DND-41 (cell line): ENCODE measurements around the gene ITGB2.

Experiments used
- ATAC-seq: fragments of 200-7000 bp; cut with Tn5 transposase; 3 replicates; pipeline ENCODE4 v1.9.1; 2021; ENCODE audit warnings: low read depth; ENCODE audit not compliant: insufficient read depth
- DNase-seq: peaks from one replicate; pipeline ENCODE4 v3.0.0-alpha.2; 2020
- H2AFZ ChIP-seq: 2 replicates; pipeline ENCODE4 v1.6.0; 2012; ENCODE audit warnings: low read depth, low read length
- H3K27ac ChIP-seq: 2 replicates; pipeline ENCODE4 v1.5.1; 2012; ENCODE audit warnings: low read length, inconsistent platforms
- H3K27me3 ChIP-seq: fragments of 200-600 bp; sonication (generic); 2 replicates; pipeline ENCODE4 v1.6.0; 2012; ENCODE audit warnings: low read length, mild to moderate bottlenecking, inconsistent platforms; ENCODE audit not compliant: insufficient read depth, poor library complexity
- H3K36me3 ChIP-seq: 2 replicates; pipeline ENCODE4 v1.5.1; 2012; ENCODE audit warnings: low read length, inconsistent platforms; ENCODE audit not compliant: insufficient read depth
- H3K4me1 ChIP-seq: 2 replicates; pipeline ENCODE4 v1.5.1; 2012; ENCODE audit warnings: mild to moderate bottlenecking, low read length; ENCODE audit not compliant: insufficient read depth
- H3K4me2 ChIP-seq: 2 replicates; pipeline ENCODE4 v1.6.0; 2012; ENCODE audit warnings: mild to moderate bottlenecking, moderate library complexity, low read length, inconsistent platforms; ENCODE audit not compliant: insufficient read depth
- H3K4me3 ChIP-seq, 2 experiments: fragments of 200-600 bp in 1 of 2; shearing (Covaris generic) in 1 of 2; 2 replicates each; pipeline ENCODE4 v1.5.1; 2012 to 2016; ENCODE audit warnings: inconsistent platforms in 2 of 2, low read length in 2 of 2, mild to moderate bottlenecking in 2 of 2, low read depth in 1 of 2, moderate library complexity in 1 of 2
- H3K79me2 ChIP-seq: 2 replicates; pipeline ENCODE4 v1.6.0; 2012; ENCODE audit warnings: low read length, inconsistent platforms; ENCODE audit not compliant: insufficient read depth
- H3K9ac ChIP-seq: 2 replicates; pipeline ENCODE4 v1.6.0; 2012; ENCODE audit warnings: low read depth, mild to moderate bottlenecking, inconsistent platforms, low read length, moderate library complexity
- H3K9me3 ChIP-seq: 2 replicates; pipeline ENCODE4 v1.5.1; 2012; ENCODE audit warnings: low read length, moderate library complexity, mild to moderate bottlenecking, inconsistent platforms; ENCODE audit not compliant: insufficient read depth, severe bottlenecking
- H4K20me1 ChIP-seq: 2 replicates; pipeline ENCODE4 v1.6.0; 2012; ENCODE audit warnings: low read length; ENCODE audit not compliant: insufficient read depth
- EZH2 ChIP-seq: IDR thresholded peaks from 3 replicates; pipeline ENCODE4 v1.6.1; 2012; ENCODE audit warnings: borderline replicate concordance, low read depth, mild to moderate bottlenecking, moderate library complexity, low read length, inconsistent platforms; ENCODE audit not compliant: severe bottlenecking
- TF ChIP-seq, protein P1 (sequence below): IDR thresholded peaks from 2 replicates; pipeline ENCODE4 v1.5.1; 2012; ENCODE audit warnings: borderline replicate concordance, low read length, moderate library complexity, mild to moderate bottlenecking; ENCODE audit not compliant: poor library complexity, severe bottlenecking; ENCODE audit errors: extremely low read depth

ITGB2 gene

DNA sequence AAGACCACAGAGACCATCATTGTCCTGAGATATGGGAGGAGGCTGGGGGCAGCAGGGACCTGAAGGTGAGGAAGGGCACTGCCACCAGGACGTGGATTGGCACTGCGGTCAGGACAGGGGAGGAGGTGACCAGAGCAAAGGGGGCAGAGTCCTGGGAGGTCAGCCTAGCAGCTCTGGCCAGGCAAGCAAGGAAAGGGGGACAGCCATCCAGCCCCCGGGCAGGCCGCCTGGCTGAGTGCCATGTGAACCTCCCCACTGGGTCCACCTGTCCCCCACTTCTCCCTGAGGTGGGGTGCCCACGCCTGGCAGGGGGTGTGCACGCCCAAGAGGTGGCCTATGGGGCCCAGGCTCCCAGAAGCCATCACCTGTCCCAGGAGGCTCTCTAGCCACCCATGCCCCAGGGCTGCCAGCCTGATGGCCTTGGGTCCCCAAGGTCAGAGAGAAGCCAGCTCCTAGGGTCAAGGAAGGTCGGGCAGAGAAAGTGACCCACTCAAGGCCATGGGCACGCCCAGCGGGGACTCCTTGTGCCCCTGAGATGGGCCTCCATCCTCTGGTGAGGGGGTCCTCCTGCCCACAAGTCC lies 29.6 kb downstream of the ITGB2 start:
- no peaks in the 10 kb centered on the region for H3K79me2 ChIP-seq
- ATAC-seq = no peak

DNA sequence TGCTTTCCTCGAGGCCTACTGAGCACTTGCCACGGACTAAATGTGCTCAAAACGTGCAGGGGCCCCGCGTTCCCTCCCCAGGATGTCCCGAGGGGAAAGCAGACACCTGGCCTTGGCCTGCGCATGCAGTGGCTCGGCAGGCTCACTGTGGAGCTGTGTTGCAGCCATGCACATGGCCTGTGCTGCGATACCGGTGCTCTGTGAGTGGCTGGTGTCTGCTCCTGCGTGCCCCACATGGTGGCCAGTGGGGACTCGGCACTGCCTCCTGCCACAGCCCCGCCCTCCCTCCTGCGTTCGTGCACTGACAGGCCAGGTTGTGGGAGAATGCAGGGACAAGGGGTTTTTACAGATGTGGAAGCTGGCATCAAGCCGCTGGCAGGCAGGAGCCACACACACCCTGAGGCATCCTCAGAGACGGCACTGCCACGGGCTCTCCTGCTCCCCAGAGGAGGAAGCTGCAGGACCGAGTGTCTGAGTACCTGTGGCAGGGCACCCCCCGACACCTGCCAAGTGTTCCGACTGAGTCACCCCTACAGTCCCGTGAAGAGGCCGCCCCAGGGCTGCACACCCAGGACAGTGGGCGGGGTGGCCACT lies 30.3 kb downstream of the ITGB2 start:
- no peaks in the 10 kb centered on the region for H3K79me2 ChIP-seq
- no peak overlapping the region for H3K4me3 ChIP-seq
- no peak overlapping the region for H3K4me2 ChIP-seq
- H3K36me3 ChIP-seq = peaks cover 66% of the 10 kb centered on the region
- H3K4me1 ChIP-seq = no peaks in the 10 kb centered on the region
- no peaks in the 10 kb centered on the region for H3K9me3 ChIP-seq
- H4K20me1 ChIP-seq = peaks cover 11% of the 10 kb centered on the region; the same call in 1 of the 2 replicates
- H3K27me3 ChIP-seq = no peaks in the 10 kb centered on the region
- no peak for DNase-seq
- H3K27ac ChIP-seq = no peak overlapping the region
- TF ChIP-seq, protein P1, sequence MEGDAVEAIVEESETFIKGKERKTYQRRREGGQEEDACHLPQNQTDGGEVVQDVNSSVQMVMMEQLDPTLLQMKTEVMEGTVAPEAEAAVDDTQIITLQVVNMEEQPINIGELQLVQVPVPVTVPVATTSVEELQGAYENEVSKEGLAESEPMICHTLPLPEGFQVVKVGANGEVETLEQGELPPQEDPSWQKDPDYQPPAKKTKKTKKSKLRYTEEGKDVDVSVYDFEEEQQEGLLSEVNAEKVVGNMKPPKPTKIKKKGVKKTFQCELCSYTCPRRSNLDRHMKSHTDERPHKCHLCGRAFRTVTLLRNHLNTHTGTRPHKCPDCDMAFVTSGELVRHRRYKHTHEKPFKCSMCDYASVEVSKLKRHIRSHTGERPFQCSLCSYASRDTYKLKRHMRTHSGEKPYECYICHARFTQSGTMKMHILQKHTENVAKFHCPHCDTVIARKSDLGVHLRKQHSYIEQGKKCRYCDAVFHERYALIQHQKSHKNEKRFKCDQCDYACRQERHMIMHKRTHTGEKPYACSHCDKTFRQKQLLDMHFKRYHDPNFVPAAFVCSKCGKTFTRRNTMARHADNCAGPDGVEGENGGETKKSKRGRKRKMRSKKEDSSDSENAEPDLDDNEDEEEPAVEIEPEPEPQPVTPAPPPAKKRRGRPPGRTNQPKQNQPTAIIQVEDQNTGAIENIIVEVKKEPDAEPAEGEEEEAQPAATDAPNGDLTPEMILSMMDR = no peak
- TF ChIP-seq EZH2 = no peak
- H3K9ac ChIP-seq = no peak overlapping the region
- no peak for ATAC-seq
- no peak overlapping the region for H2AFZ ChIP-seq

More for the DNA sequence above, 29.6 kb downstream of the ITGB2 start:
- Histone ChIP-seq H2AFZ (no peak overlapping the region), H3K27me3 (no peaks in the 10 kb centered on the region), H3K9ac (no peak overlapping the region), H3K36me3 (peaks cover 63% of the 10 kb centered on the region), H3K9me3 (no peaks in the 10 kb centered on the region), H3K4me1 (no peaks in the 10 kb centered on the region), H4K20me1 (peaks cover 11% of the 10 kb centered on the region; the same call in 1 of the 2 replicates), H3K4me3 (no peak overlapping the region), H3K27ac (no peak overlapping the region), H3K4me2 (no peak overlapping the region)
- TF ChIP-seq, protein P1 = no peak
- no peak for TF ChIP-seq EZH2
- DNase-seq = no peak

GRCh38 chr21:44889625-44890337 lies 30.9 kb downstream of the ITGB2 start:
- Histone ChIP-seq H3K27ac (no peak overlapping the region), H3K79me2 (no peaks in the 10 kb centered on the region), H3K4me2 (no peak overlapping the region), H3K36me3 (peaks cover 66% of the 10 kb centered on the region), H3K27me3 (no peaks in the 10 kb centered on the region), H4K20me1 (peaks cover 11% of the 10 kb centered on the region; the same call in 1 of the 2 replicates), H3K4me1 (no peaks in the 10 kb centered on the region), H3K9me3 (no peaks in the 10 kb centered on the region), H2AFZ (no peak overlapping the region), H3K9ac (no peak overlapping the region), H3K4me3 (no peak overlapping the region)
- ATAC-seq (no peak), DNase-seq (no peak)
- TF ChIP-seq EZH2 = no peak
- TF ChIP-seq, protein P1 = no peak
